H9 (cell line): Measurements from ENCODE around the gene VEGFC. TPM values are rescaled to one million over a fixed set of nuclear protein-coding genes. Genes with fewer than 3 reads are reported as not detected.

ENCODE experiments used
- DNase-seq: peaks from one replicate; pipeline ENCODE4 v3.0.0-alpha.2; 2017
- H2AFZ ChIP-seq: one replicate; pipeline ENCODE4 v1.6.1; 2013; ENCODE audit warnings: mild to moderate bottlenecking, low read length, control low read depth, moderate library complexity
- H2AK5ac ChIP-seq: 2 replicates; pipeline ENCODE4 v1.6.1; 2013; ENCODE audit warnings: low read length, control low read depth, mixed read lengths; ENCODE audit not compliant: insufficient read length
- H2BK120ac ChIP-seq: one replicate; pipeline ENCODE4 v1.6.1; 2013; ENCODE audit warnings: low read depth, mild to moderate bottlenecking, low read length, control low read depth, inconsistent platforms; ENCODE audit not compliant: poor library complexity, severe bottlenecking
- H2BK12ac ChIP-seq: 2 replicates; pipeline ENCODE4 v1.6.1; 2013; ENCODE audit warnings: low read length, control low read depth, mixed read lengths, low read depth; ENCODE audit not compliant: insufficient read length
- H2BK15ac ChIP-seq: 2 replicates; pipeline ENCODE4 v1.6.1; 2013; ENCODE audit warnings: low read depth, low read length, control low read depth
- H2BK20ac ChIP-seq: one replicate; pipeline ENCODE4 v1.6.1; 2013; ENCODE audit warnings: low read depth, mild to moderate bottlenecking, low read length, control low read depth, inconsistent platforms; ENCODE audit not compliant: poor library complexity, severe bottlenecking
- H2BK5ac ChIP-seq: 2 replicates; pipeline ENCODE4 v1.6.1; 2013; ENCODE audit warnings: low read length, control low read depth, mixed read lengths; ENCODE audit not compliant: insufficient read length
- H3K14ac ChIP-seq: 2 replicates; pipeline ENCODE4 v1.6.1; 2013; ENCODE audit warnings: low read length, control low read depth; ENCODE audit not compliant: insufficient read depth
- H3K18ac ChIP-seq: 2 replicates; pipeline ENCODE4 v1.6.1; 2013; ENCODE audit warnings: low read depth, mild to moderate bottlenecking, mixed read lengths, low read length, control low read depth; ENCODE audit not compliant: insufficient read length
- H3K23ac ChIP-seq: 2 replicates; pipeline ENCODE4 v1.6.1; 2013; ENCODE audit warnings: low read length, control low read depth, mixed read lengths, low read depth; ENCODE audit not compliant: insufficient read length
- H3K23me2 ChIP-seq: 2 replicates; pipeline ENCODE4 v1.6.1; 2013; ENCODE audit warnings: low read depth, mild to moderate bottlenecking, mixed read lengths, low read length, control low read depth; ENCODE audit not compliant: insufficient read length, poor library complexity, severe bottlenecking
- H3K27ac ChIP-seq: 2 replicates; pipeline ENCODE4 v1.5.1; 2013; ENCODE audit warnings: low read length, control low read depth, mixed read lengths, low read depth; ENCODE audit not compliant: insufficient read length
- H3K27me3 ChIP-seq: 2 replicates; pipeline ENCODE4 v1.6.1; 2013; ENCODE audit warnings: low read length, control low read depth, inconsistent platforms; ENCODE audit not compliant: insufficient read depth
- H3K4ac ChIP-seq: 2 replicates; pipeline ENCODE4 v1.6.1; 2013; ENCODE audit warnings: low read depth, mild to moderate bottlenecking, control low read depth, inconsistent platforms, low read length, moderate library complexity
- H3K4me1 ChIP-seq: 2 replicates; pipeline ENCODE4 v1.6.1; 2013; ENCODE audit warnings: low read length, control low read depth, inconsistent platforms; ENCODE audit not compliant: insufficient read depth
- H3K4me2 ChIP-seq: 2 replicates; pipeline ENCODE4 v1.6.1; 2013; ENCODE audit warnings: low read length, control low read depth, mixed read lengths; ENCODE audit not compliant: insufficient read length, insufficient read depth
- H3K56ac ChIP-seq: 2 replicates; pipeline ENCODE4 v1.6.1; 2013; ENCODE audit warnings: low read depth, mild to moderate bottlenecking, mixed read lengths, low read length, control low read depth; ENCODE audit not compliant: insufficient read length
- H3K79me1 ChIP-seq: 2 replicates; pipeline ENCODE4 v1.6.1; 2013; ENCODE audit warnings: low read depth, mild to moderate bottlenecking, moderate library complexity, low read length, control low read depth, inconsistent platforms; ENCODE audit not compliant: insufficient read depth, poor library complexity, severe bottlenecking
- H3K79me2 ChIP-seq: 2 replicates; pipeline ENCODE4 v1.6.1; 2013; ENCODE audit warnings: low read length, control low read depth, inconsistent platforms; ENCODE audit not compliant: insufficient read depth
- H3K9ac ChIP-seq: 2 replicates; pipeline ENCODE4 v1.6.1; 2013; ENCODE audit warnings: low read length, control low read depth, mixed read lengths; ENCODE audit not compliant: insufficient read length; ENCODE audit errors: extremely low read depth
- H3K9me3 ChIP-seq: one replicate; pipeline ENCODE4 v1.6.1; 2013; ENCODE audit warnings: low read depth, low read length, inconsistent platforms; ENCODE audit not compliant: control insufficient read depth
- H3T11ph ChIP-seq: one replicate; pipeline ENCODE4 v1.6.1; 2013; ENCODE audit warnings: mild to moderate bottlenecking, low read length, control low read depth, inconsistent platforms
- H4K20me1 ChIP-seq: one replicate; pipeline ENCODE4 v1.6.1; 2013; ENCODE audit not compliant: control insufficient read depth, insufficient read length, insufficient read depth
- H4K5ac ChIP-seq: 2 replicates; pipeline ENCODE4 v1.6.1; 2013; ENCODE audit warnings: low read depth, mild to moderate bottlenecking, mixed read lengths, low read length, control low read depth; ENCODE audit not compliant: insufficient read length
- H4K8ac ChIP-seq: replicated peaks from 2 replicates; pipeline ENCODE4 v1.6.1; 2013; ENCODE audit warnings: low read length, control low read depth, mixed read lengths, low read depth; ENCODE audit not compliant: insufficient read length
- H4K91ac ChIP-seq: 2 replicates; pipeline ENCODE4 v1.6.1; 2013; ENCODE audit warnings: low read depth, mild to moderate bottlenecking, moderate library complexity, mixed read lengths, low read length, control low read depth; ENCODE audit not compliant: insufficient read length
- H3K27ac Mint-ChIP-seq, 3 experiments: 2 replicates in 2 of 3; 3 replicates in 1 of 3; pipeline ENCODE4 v1.8.0; 2020 to 2021; ENCODE audit warnings: mixed read lengths in 3 of 3, mild to moderate bottlenecking in 1 of 3, moderate library complexity in 1 of 3
- H3K27me3 Mint-ChIP-seq: 2 replicates; pipeline ENCODE4 v1.8.0; 2021; ENCODE audit warnings: low read depth, mild to moderate bottlenecking, moderate library complexity, mixed read lengths
- H3K36me3 Mint-ChIP-seq, 3 experiments: 2 replicates in 2 of 3; 3 replicates in 1 of 3; pipeline ENCODE4 v1.8.0; 2020 to 2021; ENCODE audit warnings: low read depth in 3 of 3, mixed read lengths in 3 of 3; ENCODE audit not compliant: insufficient read depth in 1 of 3
- H3K4me1 Mint-ChIP-seq, 2 experiments: 2 replicates each; pipeline ENCODE4 v1.8.0; 2020; ENCODE audit warnings: mixed read lengths in 2 of 2
- H3K4me3 Mint-ChIP-seq, 2 experiments: 2 replicates in 1 of 2; 3 replicates in 1 of 2; pipeline ENCODE4 v1.8.0; 2020 to 2021; ENCODE audit warnings: mild to moderate bottlenecking in 2 of 2, mixed read lengths in 2 of 2, moderate library complexity in 1 of 2
- H3K9me3 Mint-ChIP-seq, 2 experiments: 2 replicates in 1 of 2; 3 replicates in 1 of 2; pipeline ENCODE4 v1.8.0; 2020; ENCODE audit warnings: mild to moderate bottlenecking in 2 of 2, mixed read lengths in 2 of 2, moderate library complexity in 1 of 2
- WGBS: extraction: QIAGEN DNeasy Blood & Tissue Kit; methylation state at CpG from one replicate; pipeline ENCODE4 v1.1.7; 2013; ENCODE audit warnings: missing lambda C conversion rate, low lambda C conversion rate, mixed read lengths; ENCODE audit not compliant: insufficient read length; ENCODE audit errors: extremely low coverage; 5-methylcytosine and 5-hydroxymethylcytosine counted together
- total RNA-seq: library from RNA; stranded (reverse); gene quantifications from 2 replicates; pipeline ENCODE4 v1.2.1, GENCODE V29; 2021
- TF ChIP-seq, protein P1 (sequence below): fragments of 200-600 bp; sonication (generic); conservative IDR thresholded peaks from 3 replicates; pipeline ENCODE4 v1.8.0; 2021; ENCODE audit warnings: antibody characterized with exemption, mild to moderate bottlenecking

Gene VEGFC
- total RNA-seq, 1 experiment from 2014 or later, result 0.46 TPM

DNA sequence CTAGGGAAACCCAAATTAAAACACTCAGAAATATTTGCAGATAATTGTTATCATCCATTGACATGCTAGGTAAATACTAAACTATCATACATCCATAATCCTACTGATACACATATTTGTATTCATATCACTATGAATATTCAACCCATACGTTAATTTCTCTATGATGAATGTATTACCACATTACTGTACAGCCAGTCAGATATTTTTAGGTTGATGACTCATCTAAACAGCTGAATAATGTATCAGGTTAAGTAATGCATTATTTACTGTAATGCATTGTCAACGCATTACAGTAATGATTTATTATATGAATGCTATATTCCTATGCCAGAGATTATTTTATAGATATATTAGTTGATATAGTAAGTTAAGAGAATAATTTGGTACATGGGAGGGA, 37.1 kb downstream of the VEGFC start:
- H4K20me1 ChIP-seq, result no peaks in the 10 kb centered on the region
- H3K4me2 ChIP-seq, result no peak overlapping the region
- H4K91ac ChIP-seq, result no peak overlapping the region
- H3K23me2 ChIP-seq, result no peaks in the 10 kb centered on the region
- no peak overlapping the region for H3K23ac ChIP-seq
- H2AK5ac ChIP-seq, result no peak overlapping the region
- no peak overlapping the region for H3K56ac ChIP-seq
- no peak overlapping the region for H4K5ac ChIP-seq
- no peak for DNase-seq
- no peak overlapping the region for H2BK20ac ChIP-seq
- H3K14ac ChIP-seq, result no peak overlapping the region
- H3K9me3 Mint-ChIP-seq, result no peaks in the 10 kb centered on the region
- H4K8ac ChIP-seq, result no peak overlapping the region
- H2BK120ac ChIP-seq, result no peak overlapping the region
- TF ChIP-seq, protein P1, sequence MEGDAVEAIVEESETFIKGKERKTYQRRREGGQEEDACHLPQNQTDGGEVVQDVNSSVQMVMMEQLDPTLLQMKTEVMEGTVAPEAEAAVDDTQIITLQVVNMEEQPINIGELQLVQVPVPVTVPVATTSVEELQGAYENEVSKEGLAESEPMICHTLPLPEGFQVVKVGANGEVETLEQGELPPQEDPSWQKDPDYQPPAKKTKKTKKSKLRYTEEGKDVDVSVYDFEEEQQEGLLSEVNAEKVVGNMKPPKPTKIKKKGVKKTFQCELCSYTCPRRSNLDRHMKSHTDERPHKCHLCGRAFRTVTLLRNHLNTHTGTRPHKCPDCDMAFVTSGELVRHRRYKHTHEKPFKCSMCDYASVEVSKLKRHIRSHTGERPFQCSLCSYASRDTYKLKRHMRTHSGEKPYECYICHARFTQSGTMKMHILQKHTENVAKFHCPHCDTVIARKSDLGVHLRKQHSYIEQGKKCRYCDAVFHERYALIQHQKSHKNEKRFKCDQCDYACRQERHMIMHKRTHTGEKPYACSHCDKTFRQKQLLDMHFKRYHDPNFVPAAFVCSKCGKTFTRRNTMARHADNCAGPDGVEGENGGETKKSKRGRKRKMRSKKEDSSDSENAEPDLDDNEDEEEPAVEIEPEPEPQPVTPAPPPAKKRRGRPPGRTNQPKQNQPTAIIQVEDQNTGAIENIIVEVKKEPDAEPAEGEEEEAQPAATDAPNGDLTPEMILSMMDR, result no peak
- H3K4me1 Mint-ChIP-seq, result no peaks in the 10 kb centered on the region; a peak in 1 of 4 replicates
- no peaks in the 10 kb centered on the region for H3K27me3 ChIP-seq
- no peak overlapping the region for H2BK15ac ChIP-seq
- H3K18ac ChIP-seq, result no peak overlapping the region
- H2BK5ac ChIP-seq, result no peak overlapping the region
- no peak overlapping the region for H3K27ac Mint-ChIP-seq
- H3K79me1 ChIP-seq, result no peaks in the 10 kb centered on the region
- no peaks in the 10 kb centered on the region for H3K36me3 Mint-ChIP-seq
- H3K9me3 ChIP-seq, result no peaks in the 10 kb centered on the region
- no peak overlapping the region for H3K4me3 Mint-ChIP-seq
- no peaks in the 10 kb centered on the region; the same call in 1 of the 2 replicates for H3K4me1 ChIP-seq
- no peak overlapping the region for H3K27ac ChIP-seq
- no peak overlapping the region for H2BK12ac ChIP-seq
- H3K79me2 ChIP-seq, result no peaks in the 10 kb centered on the region
- H2AFZ ChIP-seq, result no peak overlapping the region
- H3K4ac ChIP-seq, result no peak overlapping the region
- no peaks in the 10 kb centered on the region for H3K27me3 Mint-ChIP-seq
- H3K9ac ChIP-seq, result no peak overlapping the region
- H3T11ph ChIP-seq, result no peak overlapping the region
- WGBS, result 100% methylated on average over 1 of the region's 2 CpGs
